WTC11 (cell line): ENCODE data around the gene PTPN11. TPM values are rescaled to one million over a fixed set of nuclear protein-coding genes. Genes with fewer than 3 reads are reported as not detected.
A peak's percentile ranks its signal among the peaks of the same experiment; 100 is the strongest.

Source experiments
- ATF1 ChIP-seq: sonication (generic); formaldehyde crosslinking; IDR thresholded peaks from 2 replicates; pipeline ENCODE4 v1.8.1; 2023; ENCODE audit warnings: mild to moderate bottlenecking, moderate library complexity, missing genetic modification reagents
- ELF4 ChIP-seq: sonication (generic); formaldehyde crosslinking; IDR thresholded peaks from 2 replicates; pipeline ENCODE4 v1.8.1; 2022; ENCODE audit warnings: low read depth, mild to moderate bottlenecking, moderate library complexity, missing genetic modification reagents
- FOXK1 ChIP-seq: sonication (generic); formaldehyde crosslinking; IDR thresholded peaks from 2 replicates; pipeline ENCODE4 v1.8.0; 2022; ENCODE audit warnings: mild to moderate bottlenecking, moderate library complexity, missing genetic modification reagents
- FOXP1 ChIP-seq: sonication (generic); formaldehyde crosslinking; IDR thresholded peaks from 2 replicates; pipeline ENCODE4 v1.8.0; 2022; ENCODE audit warnings: missing genetic modification reagents, mild to moderate bottlenecking, moderate library complexity, borderline replicate concordance
- GABPB1 ChIP-seq: sonication (generic); formaldehyde crosslinking; IDR thresholded peaks from 2 replicates; pipeline ENCODE4 v1.8.1; 2023; ENCODE audit warnings: mild to moderate bottlenecking, missing genetic modification reagents
- GTF2I ChIP-seq: fragments of 250-450 bp; sonication (Bioruptor Pico); conservative IDR thresholded peaks from 2 replicates; pipeline ENCODE4 v1.4.0; 2021; ENCODE audit warnings: mild to moderate bottlenecking
- MXD4 ChIP-seq: fragments of 250-450 bp; sonication (Bioruptor Pico); IDR thresholded peaks from 2 replicates; pipeline ENCODE4 v1.8.0; 2021; ENCODE audit warnings: mild to moderate bottlenecking, moderate library complexity, borderline replicate concordance
- NFATC4 ChIP-seq: fragments of 250-450 bp; sonication (Bioruptor Pico); IDR thresholded peaks from 2 replicates; pipeline ENCODE4 v1.9.0; 2021; ENCODE audit warnings: mild to moderate bottlenecking
- NFE2L1 ChIP-seq: sonication (generic); formaldehyde crosslinking; IDR thresholded peaks from 2 replicates; pipeline ENCODE4 v1.8.1; 2023; ENCODE audit warnings: missing genetic modification reagents
- NR2C2 ChIP-seq: sonication (generic); formaldehyde crosslinking; IDR thresholded peaks from 2 replicates; pipeline ENCODE4 v1.8.0; 2022; ENCODE audit warnings: mild to moderate bottlenecking, missing genetic modification reagents
- NR3C1 ChIP-seq: sonication (generic); formaldehyde crosslinking; conservative IDR thresholded peaks from 2 replicates; pipeline ENCODE4 v1.8.1; 2023; ENCODE audit warnings: low read depth, mild to moderate bottlenecking, missing genetic modification reagents
- RELA ChIP-seq: sonication (generic); formaldehyde crosslinking; IDR thresholded peaks from 2 replicates; pipeline ENCODE4 v1.8.1; 2022; ENCODE audit warnings: missing genetic modification reagents, mild to moderate bottlenecking, borderline replicate concordance
- SOX15 ChIP-seq: fragments of 250-450 bp; sonication (Bioruptor Pico); IDR thresholded peaks from 2 replicates; pipeline ENCODE4 v1.9.0; 2021; ENCODE audit warnings: mild to moderate bottlenecking
- SP1 ChIP-seq: sonication (generic); formaldehyde crosslinking; conservative IDR thresholded peaks from 2 replicates; pipeline ENCODE4 v1.8.1; 2022; ENCODE audit warnings: missing genetic modification reagents
- TEAD4 ChIP-seq: sonication (generic); formaldehyde crosslinking; IDR thresholded peaks from 2 replicates; pipeline ENCODE4 v1.8.0; 2022; ENCODE audit warnings: mild to moderate bottlenecking, missing genetic modification reagents
- TP53 ChIP-seq: sonication (generic); formaldehyde crosslinking; IDR thresholded peaks from 2 replicates; pipeline ENCODE4 v1.8.1; 2023; ENCODE audit warnings: mild to moderate bottlenecking, missing genetic modification reagents
- ZNF219 ChIP-seq: sonication (generic); formaldehyde crosslinking; IDR thresholded peaks from 2 replicates; pipeline ENCODE4 v1.8.0; 2023; ENCODE audit warnings: missing genetic modification reagents, mild to moderate bottlenecking, borderline replicate concordance
- ZNF263 ChIP-seq: sonication (generic); formaldehyde crosslinking; IDR thresholded peaks from 2 replicates; pipeline ENCODE4 v1.8.1; 2022; ENCODE audit warnings: low read depth, mild to moderate bottlenecking, moderate library complexity, missing genetic modification reagents
- ZNF317 ChIP-seq: sonication (generic); formaldehyde crosslinking; IDR thresholded peaks from 2 replicates; pipeline ENCODE4 v1.8.1; 2023; ENCODE audit warnings: low read depth, mild to moderate bottlenecking, moderate library complexity, missing genetic modification reagents, borderline replicate concordance
- total RNA-seq: library from RNA; stranded (reverse); gene quantifications from 3 replicates; pipeline ENCODE4 v1.2.3, GENCODE V29; 2021
- TF ChIP-seq, protein P1 (sequence below): sonication (generic); formaldehyde crosslinking; IDR thresholded peaks from 2 replicates; pipeline ENCODE4 v1.8.1; 2023; ENCODE audit warnings: mild to moderate bottlenecking, moderate library complexity, missing genetic modification reagents
- TF ChIP-seq, protein P2 (sequence below): fragments of 250-450 bp; sonication (Bioruptor Pico); IDR thresholded peaks from 2 replicates; pipeline ENCODE4 v2.1.2; 2022; ENCODE audit warnings: mild to moderate bottlenecking, moderate library complexity
- TF ChIP-seq, protein P3 (sequence below): sonication (generic); formaldehyde crosslinking; conservative IDR thresholded peaks from 2 replicates; pipeline ENCODE4 v1.8.1; 2022; ENCODE audit warnings: mild to moderate bottlenecking, missing genetic modification reagents
- TF ChIP-seq, protein P4 (sequence below): fragments of 200-600 bp; IDR thresholded peaks from 2 replicates; pipeline ENCODE4 v1.8.0; 2022; ENCODE audit warnings: antibody characterized with exemption
- TF ChIP-seq, protein P5 (sequence below): sonication (generic); formaldehyde crosslinking; IDR thresholded peaks from 2 replicates; pipeline ENCODE4 v1.8.1; 2022; ENCODE audit warnings: mild to moderate bottlenecking, missing genetic modification reagents, moderate library complexity, borderline replicate concordance
- TF ChIP-seq, protein P6 (sequence below): sonication (generic); formaldehyde crosslinking; conservative IDR thresholded peaks from 2 replicates; pipeline ENCODE4 v1.8.1; 2023; ENCODE audit warnings: mild to moderate bottlenecking, low read depth, missing genetic modification reagents, moderate library complexity
- TF ChIP-seq, protein P7 (sequence below): sonication (generic); formaldehyde crosslinking; IDR thresholded peaks from 2 replicates; pipeline ENCODE4 v1.8.1; 2023; ENCODE audit warnings: mild to moderate bottlenecking, missing genetic modification reagents, moderate library complexity
- TF ChIP-seq, protein P8 (sequence below): fragments of 250-450 bp; sonication (Bioruptor Pico); conservative IDR thresholded peaks from 2 replicates; pipeline ENCODE4 v1.9.0; 2021; ENCODE audit warnings: mild to moderate bottlenecking

The PTPN11 gene
- total RNA-seq, 1 experiment from 2014 or later: 112 TPM

DNA sequence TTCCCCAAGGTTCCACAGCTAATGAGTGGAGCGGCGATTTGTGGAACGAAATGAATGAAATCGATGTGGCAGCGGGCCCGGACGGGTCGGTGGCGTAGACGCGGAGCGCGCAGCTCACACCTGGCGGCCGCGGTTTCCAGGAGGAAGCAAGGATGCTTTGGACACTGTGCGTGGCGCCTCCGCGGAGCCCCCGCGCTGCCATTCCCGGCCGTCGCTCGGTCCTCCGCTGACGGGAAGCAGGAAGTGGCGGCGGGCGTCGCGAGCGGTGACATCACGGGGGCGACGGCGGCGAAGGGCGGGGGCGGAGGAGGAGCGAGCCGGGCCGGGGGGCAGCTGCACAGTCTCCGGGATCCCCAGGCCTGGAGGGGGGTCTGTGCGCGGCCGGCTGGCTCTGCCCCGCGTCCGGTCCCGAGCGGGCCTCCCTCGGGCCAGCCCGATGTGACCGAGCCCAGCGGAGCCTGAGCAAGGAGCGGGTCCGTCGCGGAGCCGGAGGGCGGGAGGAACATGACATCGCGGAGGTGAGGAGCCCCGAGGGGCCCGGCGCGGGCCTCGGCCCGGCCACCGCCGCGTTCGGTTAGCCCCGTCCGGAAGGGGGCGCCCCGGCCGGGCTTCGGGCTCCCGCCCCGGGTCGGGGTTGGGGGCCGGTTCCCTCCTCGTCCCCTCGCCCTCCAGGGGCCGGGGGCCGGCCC lies at the start of gene PTPN11 (continued):
- TF ChIP-seq, protein P1, sequence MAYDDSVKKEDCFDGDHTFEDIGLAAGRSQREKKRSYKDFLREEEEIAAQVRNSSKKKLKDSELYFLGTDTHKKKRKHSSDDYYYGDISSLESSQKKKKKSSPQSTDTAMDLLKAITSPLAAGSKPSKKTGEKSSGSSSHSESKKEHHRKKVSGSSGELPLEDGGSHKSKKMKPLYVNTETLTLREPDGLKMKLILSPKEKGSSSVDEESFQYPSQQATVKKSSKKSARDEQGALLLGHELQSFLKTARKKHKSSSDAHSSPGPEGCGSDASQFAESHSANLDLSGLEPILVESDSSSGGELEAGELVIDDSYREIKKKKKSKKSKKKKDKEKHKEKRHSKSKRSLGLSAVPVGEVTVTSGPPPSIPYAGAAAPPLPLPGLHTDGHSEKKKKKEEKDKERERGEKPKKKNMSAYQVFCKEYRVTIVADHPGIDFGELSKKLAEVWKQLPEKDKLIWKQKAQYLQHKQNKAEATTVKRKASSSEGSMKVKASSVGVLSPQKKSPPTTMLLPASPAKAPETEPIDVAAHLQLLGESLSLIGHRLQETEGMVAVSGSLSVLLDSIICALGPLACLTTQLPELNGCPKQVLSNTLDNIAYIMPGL (CRISPR knock-in tag): peak; percentile 91
- TF ChIP-seq, protein P2, sequence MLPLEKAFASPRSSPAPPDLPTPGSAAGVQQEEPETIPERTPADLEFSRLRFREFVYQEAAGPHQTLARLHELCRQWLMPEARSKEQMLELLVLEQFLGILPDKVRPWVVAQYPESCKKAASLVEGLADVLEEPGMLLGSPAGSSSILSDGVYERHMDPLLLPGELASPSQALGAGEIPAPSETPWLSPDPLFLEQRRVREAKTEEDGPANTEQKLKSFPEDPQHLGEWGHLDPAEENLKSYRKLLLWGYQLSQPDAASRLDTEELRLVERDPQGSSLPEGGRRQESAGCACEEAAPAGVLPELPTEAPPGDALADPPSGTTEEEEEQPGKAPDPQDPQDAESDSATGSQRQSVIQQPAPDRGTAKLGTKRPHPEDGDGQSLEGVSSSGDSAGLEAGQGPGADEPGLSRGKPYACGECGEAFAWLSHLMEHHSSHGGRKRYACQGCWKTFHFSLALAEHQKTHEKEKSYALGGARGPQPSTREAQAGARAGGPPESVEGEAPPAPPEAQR (CRISPR knock-in tag): no peak
- TF ChIP-seq, protein P3, sequence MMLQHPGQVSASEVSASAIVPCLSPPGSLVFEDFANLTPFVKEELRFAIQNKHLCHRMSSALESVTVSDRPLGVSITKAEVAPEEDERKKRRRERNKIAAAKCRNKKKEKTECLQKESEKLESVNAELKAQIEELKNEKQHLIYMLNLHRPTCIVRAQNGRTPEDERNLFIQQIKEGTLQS (CRISPR knock-in tag): no peak
- TF ChIP-seq NFATC4 (CRISPR knock-in tag) (no peak; the same call in 1 of the 2 replicates), NFE2L1 (CRISPR knock-in tag) (no peak), ZNF263 (CRISPR knock-in tag) (no peak), TP53 (CRISPR knock-in tag) (peak; percentile 71; the same call in 1 of the 2 replicates), TEAD4 (CRISPR knock-in tag) (no peak), FOXP1 (CRISPR knock-in tag) (0 out of 2 replicates have a peak, but pooled peaks have one; percentile 13), ATF1 (CRISPR knock-in tag) (peak; percentile 79; the same call in 1 of the 2 replicates), SOX15 (CRISPR knock-in tag) (no peak), NR2C2 (CRISPR knock-in tag) (peak; percentile 58; the same call in 1 of the 2 replicates), ZNF219 (CRISPR knock-in tag) (no peak), GTF2I (CRISPR knock-in tag) (no peak), RELA (CRISPR knock-in tag) (no peak), SP1 (CRISPR knock-in tag) (peak; percentile 72; the same call in 1 of the 2 replicates), ELF4 (CRISPR knock-in tag) (peak; percentile 55; the same call in 1 of the 2 replicates), MXD4 (CRISPR knock-in tag) (no peak), FOXK1 (CRISPR knock-in tag) (peak; percentile 92), ZNF317 (CRISPR knock-in tag) (no peak), GABPB1 (CRISPR knock-in tag) (peak; percentile 77), NR3C1 (CRISPR knock-in tag) (peak; percentile 84; the same call in 1 of the 2 replicates)
- TF ChIP-seq, protein P4, sequence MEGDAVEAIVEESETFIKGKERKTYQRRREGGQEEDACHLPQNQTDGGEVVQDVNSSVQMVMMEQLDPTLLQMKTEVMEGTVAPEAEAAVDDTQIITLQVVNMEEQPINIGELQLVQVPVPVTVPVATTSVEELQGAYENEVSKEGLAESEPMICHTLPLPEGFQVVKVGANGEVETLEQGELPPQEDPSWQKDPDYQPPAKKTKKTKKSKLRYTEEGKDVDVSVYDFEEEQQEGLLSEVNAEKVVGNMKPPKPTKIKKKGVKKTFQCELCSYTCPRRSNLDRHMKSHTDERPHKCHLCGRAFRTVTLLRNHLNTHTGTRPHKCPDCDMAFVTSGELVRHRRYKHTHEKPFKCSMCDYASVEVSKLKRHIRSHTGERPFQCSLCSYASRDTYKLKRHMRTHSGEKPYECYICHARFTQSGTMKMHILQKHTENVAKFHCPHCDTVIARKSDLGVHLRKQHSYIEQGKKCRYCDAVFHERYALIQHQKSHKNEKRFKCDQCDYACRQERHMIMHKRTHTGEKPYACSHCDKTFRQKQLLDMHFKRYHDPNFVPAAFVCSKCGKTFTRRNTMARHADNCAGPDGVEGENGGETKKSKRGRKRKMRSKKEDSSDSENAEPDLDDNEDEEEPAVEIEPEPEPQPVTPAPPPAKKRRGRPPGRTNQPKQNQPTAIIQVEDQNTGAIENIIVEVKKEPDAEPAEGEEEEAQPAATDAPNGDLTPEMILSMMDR: peak; percentile 70; the same call in 1 of the 2 replicates
- TF ChIP-seq, protein P5, sequence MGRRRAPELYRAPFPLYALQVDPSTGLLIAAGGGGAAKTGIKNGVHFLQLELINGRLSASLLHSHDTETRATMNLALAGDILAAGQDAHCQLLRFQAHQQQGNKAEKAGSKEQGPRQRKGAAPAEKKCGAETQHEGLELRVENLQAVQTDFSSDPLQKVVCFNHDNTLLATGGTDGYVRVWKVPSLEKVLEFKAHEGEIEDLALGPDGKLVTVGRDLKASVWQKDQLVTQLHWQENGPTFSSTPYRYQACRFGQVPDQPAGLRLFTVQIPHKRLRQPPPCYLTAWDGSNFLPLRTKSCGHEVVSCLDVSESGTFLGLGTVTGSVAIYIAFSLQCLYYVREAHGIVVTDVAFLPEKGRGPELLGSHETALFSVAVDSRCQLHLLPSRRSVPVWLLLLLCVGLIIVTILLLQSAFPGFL (CRISPR knock-in tag): no peak
- TF ChIP-seq, protein P6, sequence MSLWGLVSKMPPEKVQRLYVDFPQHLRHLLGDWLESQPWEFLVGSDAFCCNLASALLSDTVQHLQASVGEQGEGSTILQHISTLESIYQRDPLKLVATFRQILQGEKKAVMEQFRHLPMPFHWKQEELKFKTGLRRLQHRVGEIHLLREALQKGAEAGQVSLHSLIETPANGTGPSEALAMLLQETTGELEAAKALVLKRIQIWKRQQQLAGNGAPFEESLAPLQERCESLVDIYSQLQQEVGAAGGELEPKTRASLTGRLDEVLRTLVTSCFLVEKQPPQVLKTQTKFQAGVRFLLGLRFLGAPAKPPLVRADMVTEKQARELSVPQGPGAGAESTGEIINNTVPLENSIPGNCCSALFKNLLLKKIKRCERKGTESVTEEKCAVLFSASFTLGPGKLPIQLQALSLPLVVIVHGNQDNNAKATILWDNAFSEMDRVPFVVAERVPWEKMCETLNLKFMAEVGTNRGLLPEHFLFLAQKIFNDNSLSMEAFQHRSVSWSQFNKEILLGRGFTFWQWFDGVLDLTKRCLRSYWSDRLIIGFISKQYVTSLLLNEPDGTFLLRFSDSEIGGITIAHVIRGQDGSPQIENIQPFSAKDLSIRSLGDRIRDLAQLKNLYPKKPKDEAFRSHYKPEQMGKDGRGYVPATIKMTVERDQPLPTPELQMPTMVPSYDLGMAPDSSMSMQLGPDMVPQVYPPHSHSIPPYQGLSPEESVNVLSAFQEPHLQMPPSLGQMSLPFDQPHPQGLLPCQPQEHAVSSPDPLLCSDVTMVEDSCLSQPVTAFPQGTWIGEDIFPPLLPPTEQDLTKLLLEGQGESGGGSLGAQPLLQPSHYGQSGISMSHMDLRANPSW (CRISPR knock-in tag): 0 out of 2 replicates have a peak, but pooled peaks have one; percentile 59
- TF ChIP-seq, protein P7, sequence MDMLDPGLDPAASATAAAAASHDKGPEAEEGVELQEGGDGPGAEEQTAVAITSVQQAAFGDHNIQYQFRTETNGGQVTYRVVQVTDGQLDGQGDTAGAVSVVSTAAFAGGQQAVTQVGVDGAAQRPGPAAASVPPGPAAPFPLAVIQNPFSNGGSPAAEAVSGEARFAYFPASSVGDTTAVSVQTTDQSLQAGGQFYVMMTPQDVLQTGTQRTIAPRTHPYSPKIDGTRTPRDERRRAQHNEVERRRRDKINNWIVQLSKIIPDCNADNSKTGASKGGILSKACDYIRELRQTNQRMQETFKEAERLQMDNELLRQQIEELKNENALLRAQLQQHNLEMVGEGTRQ (CRISPR knock-in tag): peak; percentile 45; the same call in 1 of the 2 replicates
- TF ChIP-seq, protein P8, sequence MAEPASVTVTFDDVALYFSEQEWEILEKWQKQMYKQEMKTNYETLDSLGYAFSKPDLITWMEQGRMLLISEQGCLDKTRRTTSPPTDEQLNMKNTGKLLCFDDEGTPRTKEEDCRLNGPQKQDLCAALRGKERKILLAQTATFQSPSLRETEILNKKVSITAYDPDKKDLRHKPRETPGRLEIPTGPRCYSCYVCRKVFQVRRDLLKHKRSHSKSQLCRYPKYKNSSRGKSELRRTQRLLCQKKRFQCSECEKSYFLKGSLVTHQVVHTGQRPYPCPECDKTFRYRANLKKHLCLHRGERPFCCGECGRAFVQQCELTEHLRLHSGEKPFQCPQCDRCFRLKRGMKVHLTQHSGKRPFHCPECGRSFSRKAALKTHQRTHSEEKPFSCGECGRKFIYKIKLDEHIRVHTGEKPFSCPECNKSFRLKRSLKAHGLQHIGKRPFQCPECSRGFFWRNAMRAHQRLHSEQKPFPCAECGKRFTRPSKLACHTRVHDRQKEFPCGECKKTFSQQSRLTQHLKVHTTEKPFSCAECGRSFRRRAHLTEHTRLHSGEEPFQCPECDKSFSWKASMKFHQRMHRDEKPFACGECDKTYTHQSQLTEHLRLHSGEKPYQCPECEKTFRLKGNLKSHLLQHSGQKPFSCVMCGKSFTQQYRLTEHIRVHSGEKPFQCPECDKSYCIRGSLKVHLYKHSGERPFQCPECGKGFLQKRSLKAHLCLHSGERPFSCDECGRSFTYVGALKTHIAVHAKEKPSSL (CRISPR knock-in tag): no peak
